Endothelial cell (in vitro differentiated cells): ENCODE data around the gene SLC23A3. TPM values are rescaled to one million over a fixed set of nuclear protein-coding genes. Genes with fewer than 3 reads are reported as not detected.

Source experiments
- DNase-seq: peaks from one replicate; pipeline ENCODE4 v3.0.0; 2021; ENCODE audit warnings: low spot score
- H3K27ac Mint-ChIP-seq: one replicate; pipeline ENCODE4 v1.8.0; 2021; ENCODE audit warnings: mixed read lengths, inconsistent platforms; ENCODE audit not compliant: unreplicated experiment
- H3K27me3 Mint-ChIP-seq: one replicate; pipeline ENCODE4 v1.8.0; 2021; ENCODE audit warnings: mild to moderate bottlenecking, moderate library complexity, mixed read lengths, inconsistent platforms; ENCODE audit not compliant: unreplicated experiment
- H3K36me3 Mint-ChIP-seq: one replicate; pipeline ENCODE4 v1.8.0; 2021; ENCODE audit warnings: mild to moderate bottlenecking, low read depth, mixed read lengths, inconsistent platforms; ENCODE audit not compliant: unreplicated experiment
- H3K4me1 Mint-ChIP-seq: one replicate; pipeline ENCODE4 v1.8.0; 2021; ENCODE audit warnings: mild to moderate bottlenecking, mixed read lengths, inconsistent platforms; ENCODE audit not compliant: unreplicated experiment
- H3K4me3 Mint-ChIP-seq: one replicate; pipeline ENCODE4 v1.8.0; 2021; ENCODE audit warnings: mild to moderate bottlenecking, mixed read lengths, inconsistent platforms; ENCODE audit not compliant: unreplicated experiment
- H3K9me3 Mint-ChIP-seq: one replicate; pipeline ENCODE4 v1.8.0; 2021; ENCODE audit warnings: mixed read lengths, inconsistent platforms; ENCODE audit not compliant: unreplicated experiment
- total RNA-seq: library from RNA; stranded (reverse); fragmentation: NEBNext Ultra II Directional; extraction: Animal tissue kit (Norgen Biotek cat#: 25700); gene quantifications from one replicate; pipeline ENCODE4 v1.2.1, GENCODE V29; 2021; ENCODE audit not compliant: unreplicated experiment
- TF ChIP-seq, protein P1 (sequence below): fragments of 200-600 bp; sonication (generic); IDR thresholded peaks from one replicate; pipeline ENCODE4 v1.5.0; 2021; ENCODE audit warnings: antibody characterized with exemption; ENCODE audit not compliant: unreplicated experiment

SLC23A3 gene
- total RNA-seq, 1 donor from 2014 or later, result 1.7 TPM

- Mint-ChIP-seq H3K27ac (peak overlapping the region; percentile 27), H3K27me3 (peaks cover 5% of the 10 kb centered on the region), H3K36me3 (no peaks in the 10 kb centered on the region), H3K9me3 (no peaks in the 10 kb centered on the region), H3K4me3 (no peak overlapping the region), H3K4me1 (peaks cover 42% of the 10 kb centered on the region)
- peak; percentile 31 for DNase-seq
- TF ChIP-seq, protein P1, sequence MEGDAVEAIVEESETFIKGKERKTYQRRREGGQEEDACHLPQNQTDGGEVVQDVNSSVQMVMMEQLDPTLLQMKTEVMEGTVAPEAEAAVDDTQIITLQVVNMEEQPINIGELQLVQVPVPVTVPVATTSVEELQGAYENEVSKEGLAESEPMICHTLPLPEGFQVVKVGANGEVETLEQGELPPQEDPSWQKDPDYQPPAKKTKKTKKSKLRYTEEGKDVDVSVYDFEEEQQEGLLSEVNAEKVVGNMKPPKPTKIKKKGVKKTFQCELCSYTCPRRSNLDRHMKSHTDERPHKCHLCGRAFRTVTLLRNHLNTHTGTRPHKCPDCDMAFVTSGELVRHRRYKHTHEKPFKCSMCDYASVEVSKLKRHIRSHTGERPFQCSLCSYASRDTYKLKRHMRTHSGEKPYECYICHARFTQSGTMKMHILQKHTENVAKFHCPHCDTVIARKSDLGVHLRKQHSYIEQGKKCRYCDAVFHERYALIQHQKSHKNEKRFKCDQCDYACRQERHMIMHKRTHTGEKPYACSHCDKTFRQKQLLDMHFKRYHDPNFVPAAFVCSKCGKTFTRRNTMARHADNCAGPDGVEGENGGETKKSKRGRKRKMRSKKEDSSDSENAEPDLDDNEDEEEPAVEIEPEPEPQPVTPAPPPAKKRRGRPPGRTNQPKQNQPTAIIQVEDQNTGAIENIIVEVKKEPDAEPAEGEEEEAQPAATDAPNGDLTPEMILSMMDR, result no peak
These were observed 41.4 kb downstream of the SLC23A3 start for GRCh38 chr2:219128396-219128795.

DNA sequence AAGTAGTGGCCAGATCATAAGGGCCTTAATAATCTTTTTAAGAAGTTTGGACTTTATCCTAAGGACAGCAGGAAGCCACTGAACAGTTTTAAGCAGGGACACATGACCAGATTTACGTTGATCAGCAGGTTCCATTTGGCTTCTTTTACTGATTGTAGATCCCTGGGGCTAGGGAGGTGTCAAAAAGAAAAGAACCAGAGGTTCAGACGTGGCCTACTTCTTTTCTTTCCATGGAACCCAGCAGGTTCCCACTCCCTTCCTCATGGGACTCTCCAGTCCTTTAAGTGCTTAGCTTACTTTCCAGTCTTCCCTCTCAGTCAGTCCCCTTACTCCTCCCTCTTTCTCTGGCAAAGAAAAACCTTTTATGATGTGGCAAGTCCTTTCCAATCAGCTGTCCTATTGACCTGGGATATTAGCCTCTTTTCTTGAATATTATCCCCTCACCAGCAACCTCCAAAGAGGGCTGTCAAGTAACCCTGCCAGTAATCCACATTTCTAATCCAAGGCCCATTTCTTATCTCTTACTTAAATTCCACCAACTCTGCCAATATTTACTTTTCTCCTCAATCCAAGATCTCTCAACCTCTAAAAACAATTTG lies 42.7 kb downstream of the SLC23A3 start:
- H3K4me1 Mint-ChIP-seq, result peaks cover 42% of the 10 kb centered on the region
- TF ChIP-seq, protein P1, result no peak

DNA sequence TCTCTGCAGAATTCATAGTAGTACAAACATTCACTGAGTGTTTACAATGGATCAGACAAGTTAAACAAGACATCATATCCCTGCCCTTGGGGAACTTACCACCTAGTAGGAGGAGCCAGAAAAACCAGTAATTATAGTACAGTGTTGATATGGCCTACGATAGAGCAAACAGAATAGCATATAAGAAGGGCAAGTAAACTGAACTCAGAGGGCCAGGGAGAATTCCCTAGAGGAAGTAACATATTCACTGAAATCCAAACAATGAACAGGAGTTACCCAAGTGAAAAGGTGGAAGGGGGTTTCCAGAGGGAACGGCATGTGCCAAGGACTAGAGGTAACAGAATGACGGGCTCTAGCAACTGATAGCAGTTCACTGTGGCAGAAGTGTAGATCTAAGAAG lies 43.3 kb downstream of the SLC23A3 start:
- TF ChIP-seq, protein P1, result no peak
- Mint-ChIP-seq H3K4me1 (peaks cover 42% of the 10 kb centered on the region), H3K27ac (no peak overlapping the region), H3K36me3 (no peaks in the 10 kb centered on the region), H3K27me3 (peaks cover 5% of the 10 kb centered on the region), H3K9me3 (no peaks in the 10 kb centered on the region), H3K4me3 (no peak overlapping the region)
- DNase-seq, result no peak

More for the DNA sequence above, 42.7 kb downstream of the SLC23A3 start:
- H3K4me3 Mint-ChIP-seq, result no peak overlapping the region
- no peak for DNase-seq
- no peaks in the 10 kb centered on the region for H3K36me3 Mint-ChIP-seq
- peaks cover 5% of the 10 kb centered on the region for H3K27me3 Mint-ChIP-seq
- no peak overlapping the region for H3K27ac Mint-ChIP-seq
- H3K9me3 Mint-ChIP-seq, result no peaks in the 10 kb centered on the region

GRCh38 chr2:219125886-219126270 lies 44.0 kb downstream of the SLC23A3 start:
- DNase-seq, result no peak
- no peak overlapping the region for H3K27ac Mint-ChIP-seq
- no peaks in the 10 kb centered on the region for H3K36me3 Mint-ChIP-seq
- TF ChIP-seq, protein P1, result no peak
- peaks cover 5% of the 10 kb centered on the region for H3K27me3 Mint-ChIP-seq
- no peak overlapping the region for H3K4me3 Mint-ChIP-seq
- peaks cover 42% of the 10 kb centered on the region for H3K4me1 Mint-ChIP-seq
- no peaks in the 10 kb centered on the region for H3K9me3 Mint-ChIP-seq

DNA sequence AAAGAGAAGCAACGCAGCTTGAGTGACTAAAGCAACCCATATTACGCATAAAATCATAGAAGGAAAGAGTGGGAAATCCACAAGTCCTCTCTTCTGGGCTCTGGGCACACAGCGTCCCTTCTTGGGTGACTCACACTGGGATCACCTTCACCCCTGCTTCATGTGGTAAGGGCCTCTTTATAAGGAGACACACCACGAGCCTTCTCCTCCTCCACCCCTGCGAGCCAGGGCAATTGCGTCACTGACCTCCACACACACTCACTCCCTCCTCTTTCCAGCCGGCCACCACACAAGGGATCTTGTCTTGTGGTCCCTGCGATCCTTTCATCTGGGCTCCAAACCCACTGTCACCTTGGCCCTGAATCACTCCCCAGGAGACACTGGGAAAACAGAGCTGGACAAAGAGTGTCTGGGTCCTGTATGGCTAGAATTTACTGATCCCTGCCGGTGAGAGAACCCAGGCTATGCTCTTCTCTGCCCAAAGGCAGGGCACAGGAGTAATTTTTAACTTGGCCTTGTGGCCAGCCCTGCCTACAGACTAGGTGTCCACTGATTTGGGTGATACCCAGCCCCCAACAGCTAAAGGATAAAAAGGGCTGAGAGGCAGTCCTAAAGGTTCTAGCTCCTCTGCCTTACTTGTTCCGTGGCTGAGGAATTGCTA lies 44.5 kb downstream of the SLC23A3 start:
- no peak overlapping the region for H3K4me3 Mint-ChIP-seq

More for the DNA sequence above, 44.5 kb downstream of the SLC23A3 start:
- peaks cover 5% of the 10 kb centered on the region for H3K27me3 Mint-ChIP-seq
- TF ChIP-seq, protein P1, result no peak
- no peaks in the 10 kb centered on the region for H3K9me3 Mint-ChIP-seq
- no peak overlapping the region for H3K27ac Mint-ChIP-seq
- no peaks in the 10 kb centered on the region for H3K36me3 Mint-ChIP-seq
- peaks cover 42% of the 10 kb centered on the region for H3K4me1 Mint-ChIP-seq
- DNase-seq, result no peak
